Inferior parietal cortex (tissue), 1 donor: ENCODE data around the gene RAB40C.

Source experiments
- DNase-seq: peaks from one replicate; pipeline ENCODE4 v3.0.0-alpha.2; 2016; ENCODE audit errors: extremely low spot score

RAB40C gene

DNA sequence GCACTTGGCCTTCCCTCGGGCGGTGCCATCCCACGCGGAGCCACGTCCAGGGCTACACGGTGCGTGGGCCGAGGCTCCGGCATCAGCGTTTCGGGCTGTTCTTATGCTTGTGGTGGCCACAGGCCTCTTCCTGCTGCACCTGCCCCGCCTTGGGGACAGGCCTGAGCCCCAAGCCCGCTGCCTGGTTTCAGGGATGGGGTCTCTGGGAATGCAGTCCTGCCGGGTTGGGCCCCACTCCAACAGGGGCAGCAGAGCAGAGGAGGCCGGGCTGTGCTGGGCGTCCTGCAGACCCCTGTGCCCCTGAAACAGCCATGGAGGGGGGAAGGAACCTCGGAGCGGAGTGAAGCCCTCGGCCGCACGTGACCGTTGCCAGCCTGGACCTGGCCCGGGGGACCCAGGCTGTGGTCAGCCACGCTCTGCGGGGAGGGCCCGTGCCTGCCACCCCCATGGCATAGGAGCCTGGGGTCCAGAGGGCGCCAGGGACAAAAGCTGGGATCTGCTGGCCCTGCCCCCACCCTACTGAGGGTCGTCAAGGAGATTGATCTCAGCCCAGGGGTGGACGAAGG lies 40.5 kb downstream of the RAB40C start:
- DNase-seq: no peak

- DNase-seq: no peak
These were observed 41.0 kb downstream of the RAB40C start, which contains the start of gene WFIKKN1 for GRCh38 chr16:630815-631405. TSS of gene WFIKKN1 (plus strand) at chr16:630985. CDS start at chr16:631254, 269 bp downstream.

- no peak for DNase-seq
These were observed 42.0 kb downstream of the RAB40C start for GRCh38 chr16:631808-632358.

- no peak for DNase-seq
These were observed 42.8 kb downstream of the RAB40C start for GRCh38 chr16:632486-633335.

DNA sequence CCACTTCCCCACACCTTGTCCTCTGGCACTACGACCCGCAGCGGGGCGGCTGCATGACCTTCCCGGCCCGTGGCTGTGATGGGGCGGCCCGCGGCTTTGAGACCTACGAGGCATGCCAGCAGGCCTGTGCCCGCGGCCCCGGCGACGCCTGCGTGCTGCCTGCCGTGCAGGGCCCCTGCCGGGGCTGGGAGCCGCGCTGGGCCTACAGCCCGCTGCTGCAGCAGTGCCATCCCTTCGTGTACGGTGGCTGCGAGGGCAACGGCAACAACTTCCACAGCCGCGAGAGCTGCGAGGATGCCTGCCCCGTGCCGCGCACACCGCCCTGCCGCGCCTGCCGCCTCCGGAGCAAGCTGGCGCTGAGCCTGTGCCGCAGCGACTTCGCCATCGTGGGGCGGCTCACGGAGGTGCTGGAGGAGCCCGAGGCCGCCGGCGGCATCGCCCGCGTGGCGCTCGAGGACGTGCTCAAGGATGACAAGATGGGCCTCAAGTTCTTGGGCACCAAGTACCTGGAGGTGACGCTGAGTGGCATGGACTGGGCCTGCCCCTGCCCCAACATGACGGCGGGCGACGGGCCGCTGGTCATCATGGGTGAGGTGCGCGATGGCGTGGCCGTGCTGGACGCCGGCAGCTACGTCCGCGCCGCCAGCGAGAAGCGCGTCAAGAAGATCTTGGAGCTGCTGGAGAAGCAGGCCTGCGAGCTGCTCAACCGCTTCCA lies 43.6 kb downstream of the RAB40C start:
- no peak for DNase-seq

DNA sequence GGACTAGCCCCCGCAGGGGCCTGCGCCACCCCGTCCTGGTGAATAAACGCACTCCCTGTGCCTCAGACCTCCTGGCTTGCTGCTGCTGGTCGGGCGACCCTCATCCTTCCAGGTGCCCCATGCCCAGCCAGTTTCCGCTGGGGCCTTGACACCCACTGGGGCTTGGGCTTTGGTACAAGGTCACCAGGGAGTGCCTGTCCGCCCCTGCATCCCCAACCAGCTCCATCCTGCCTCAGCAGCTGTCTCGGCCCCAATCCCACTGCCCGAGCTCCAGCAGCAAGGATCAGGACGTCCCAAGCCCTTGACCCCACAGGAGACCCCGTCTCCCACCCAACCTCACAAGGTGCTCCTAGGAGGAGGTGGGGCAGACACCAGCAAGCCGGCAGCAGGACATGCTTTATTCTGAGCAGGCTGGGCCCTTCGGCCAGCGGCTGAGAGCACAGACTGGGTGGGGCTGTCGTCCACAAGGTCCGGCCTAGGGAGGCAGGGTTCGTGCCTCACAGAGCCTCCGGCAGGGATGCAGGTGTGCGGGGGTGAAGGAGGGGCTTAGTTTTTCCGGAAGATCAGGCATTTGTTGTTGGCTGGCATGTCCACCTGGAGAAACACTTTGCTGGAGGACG lies 44.3 kb downstream of the RAB40C start:
- no peak for DNase-seq

- no peak for DNase-seq
These were observed 45.1 kb downstream of the RAB40C start for GRCh38 chr16:634996-635395.

GRCh38 chr16:635573-636205 lies 45.8 kb downstream of the RAB40C start:
- DNase-seq: no peak

- DNase-seq: peak; percentile 98
These were observed 46.6 kb downstream of the RAB40C start, which contains the start of gene METTL26 for GRCh38 chr16:636206-637080. TSS of gene METTL26 (minus strand) at chr16:636305. CDS start at chr16:636290, 15 bp downstream.

GRCh38 chr16:637081-638018 lies 47.5 kb downstream of the RAB40C start:
- DNase-seq: no peak

DNA sequence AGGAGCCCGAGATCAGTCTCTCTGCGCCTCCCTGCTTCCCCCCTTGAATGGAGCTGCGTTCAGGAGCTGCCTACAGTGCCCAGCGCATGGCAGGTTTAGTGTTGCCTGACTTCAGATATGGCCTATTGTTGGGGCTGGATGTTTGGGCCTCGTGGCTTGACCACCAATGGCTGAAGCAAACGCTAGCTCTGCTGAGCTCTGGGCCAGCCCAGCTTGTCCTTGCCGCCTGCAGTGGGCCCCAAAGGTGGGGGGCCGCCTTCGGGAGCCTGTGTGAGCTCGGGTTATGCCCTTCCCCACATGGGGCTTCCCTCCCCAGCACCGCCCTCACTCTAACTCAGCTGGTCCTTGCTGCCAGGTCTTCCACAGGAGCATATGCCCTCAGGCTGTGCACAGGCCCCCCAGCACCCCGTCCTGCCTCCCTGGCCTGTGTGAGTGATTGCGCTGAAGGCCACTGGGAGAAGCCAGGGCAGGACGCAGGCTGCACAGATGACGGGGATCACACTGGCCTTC lies 48.2 kb downstream of the RAB40C start:
- DNase-seq: no peak

GRCh38 chr16:638836-639235 lies 49.0 kb downstream of the RAB40C start:
- DNase-seq: no peak

DNA sequence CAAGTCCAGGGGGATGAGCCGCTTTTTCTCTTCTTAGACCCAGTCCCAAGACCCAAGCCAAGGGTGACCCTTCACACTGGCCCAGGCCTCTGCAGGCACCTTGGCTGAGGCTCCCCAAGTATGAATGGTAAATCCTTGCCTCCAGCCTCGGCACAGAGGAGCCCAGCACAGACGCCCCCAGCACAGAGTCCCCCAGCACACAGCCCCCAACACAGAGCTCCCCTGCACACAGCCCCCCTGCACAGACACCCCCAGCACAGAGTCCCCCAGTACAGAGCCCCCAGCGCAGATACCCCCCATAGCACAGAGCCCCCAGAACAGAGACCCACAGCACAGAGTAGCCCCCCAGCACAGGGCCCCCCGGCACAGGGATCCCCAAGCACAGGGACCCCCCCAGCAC lies 50.7 kb downstream of the RAB40C start:
- DNase-seq: no peak

DNA sequence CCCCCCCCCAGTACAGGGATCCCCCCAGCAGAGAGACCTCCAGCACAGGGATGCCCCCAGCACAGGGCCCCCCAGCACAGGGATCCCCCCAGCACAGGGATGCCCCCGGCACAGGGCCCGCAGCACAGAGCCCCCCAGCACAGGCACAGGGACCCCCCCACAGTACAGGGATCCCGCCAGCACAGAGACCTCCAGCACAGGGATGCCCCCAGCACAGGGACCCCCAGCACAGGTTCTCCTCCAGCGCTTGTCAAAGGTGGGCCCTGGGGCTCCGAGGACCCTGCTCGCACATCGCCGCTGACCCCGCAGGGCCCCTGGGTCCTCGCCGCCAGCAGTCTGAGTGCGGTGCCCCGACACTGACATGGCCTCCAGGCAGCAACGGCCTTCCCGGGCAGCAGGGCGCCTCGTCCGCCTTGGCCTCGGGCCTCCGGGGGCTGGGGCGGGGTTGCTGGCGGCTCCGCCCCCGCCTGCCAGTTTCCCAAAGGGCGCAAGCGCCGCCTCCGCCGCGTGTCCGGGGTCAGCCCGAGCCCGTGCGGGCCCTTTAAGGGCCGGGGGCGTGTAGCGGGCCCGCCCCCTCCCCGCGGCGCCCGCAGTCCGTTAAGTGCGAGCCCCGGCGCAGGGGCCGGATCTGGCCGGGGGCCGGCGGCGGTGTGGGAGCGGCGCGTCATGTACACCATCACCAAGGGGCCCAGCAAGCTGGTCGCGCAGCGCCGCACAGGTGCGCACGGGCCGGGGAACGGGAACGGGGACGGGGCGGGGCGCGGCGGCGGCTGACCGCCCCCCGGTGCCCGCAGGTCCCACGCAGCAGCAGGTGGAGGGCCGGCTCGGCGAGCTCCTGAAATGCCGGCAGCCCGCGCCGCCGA lies 51.7 kb downstream of the RAB40C start, which contains the start of gene MCRIP2:
Gene MCRIP2 (plus strand): TSS at position 503 of the 863 bp plus-strand sequence. CDS start 164 bp downstream, at position 667.
- no peak for DNase-seq

GRCh38 chr16:642189-643049 lies 52.6 kb downstream of the RAB40C start:
- no peak for DNase-seq

DNA sequence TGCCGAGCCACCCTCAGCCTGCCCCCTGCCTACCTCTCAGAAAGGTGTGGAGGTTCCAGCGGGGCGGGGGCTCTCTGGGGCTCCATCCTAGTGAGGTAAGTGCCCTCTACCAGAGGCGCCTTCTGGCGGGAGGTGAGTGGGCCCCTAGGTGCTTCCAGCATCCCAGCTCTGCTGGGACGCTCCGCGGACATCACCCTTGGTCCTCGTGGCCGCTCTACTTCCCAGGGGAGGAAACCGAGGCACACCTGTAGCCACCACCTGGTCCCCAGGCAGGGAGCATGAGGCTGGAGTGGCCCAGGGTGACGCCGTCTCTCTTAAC lies 53.1 kb downstream of the RAB40C start:
- no peak for DNase-seq

- DNase-seq: no peak
These were observed 54.7 kb downstream of the RAB40C start for GRCh38 chr16:644556-644955.
